OCI-LY3 (cell line): ENCODE data around the gene PIN1.
A peak's percentile ranks its signal among the peaks of the same experiment; 100 is the strongest.

Experiments used
- H2AFZ ChIP-seq: fragments of 200-600, 300-600 bp; shearing (Covaris generic); 2 replicates; pipeline ENCODE4 v1.6.0; 2014; ENCODE audit warnings: antibody characterized with exemption, low read depth, low read length
- H3K27ac ChIP-seq: fragments of 200-600, 300-600 bp; sonication (generic); 2 replicates; pipeline ENCODE4 v1.5.1; 2014; ENCODE audit warnings: mild to moderate bottlenecking, low read length, moderate library complexity, mixed read lengths
- H3K27me3 ChIP-seq: fragments of 200-600, 300-600 bp; sonication (generic); 2 replicates; pipeline ENCODE4 v1.6.1; 2014; ENCODE audit warnings: low read depth, low read length, mixed read lengths
- H3K36me3 ChIP-seq: fragments of 200-600, 300-600 bp; sonication (generic); replicated peaks from 2 replicates; pipeline ENCODE3; 2014; ENCODE audit warnings: low read depth, low read length, mixed read lengths
- H3K4me1 ChIP-seq: fragments of 300-600, 200-600 bp; sonication (generic); 2 replicates; pipeline ENCODE4 v1.6.1; 2014; ENCODE audit warnings: low read length, mixed read lengths
- H3K4me2 ChIP-seq: fragments of 200-600, 300-600 bp; sonication (generic); 2 replicates; pipeline ENCODE4 v1.6.1; 2014; ENCODE audit warnings: low read length, mixed read lengths
- H3K4me3 ChIP-seq: fragments of 300-600, 200-600 bp; sonication (generic); 2 replicates; pipeline ENCODE4 v1.5.1; 2014; ENCODE audit warnings: antibody characterized with exemption, mild to moderate bottlenecking, low read length, moderate library complexity
- H3K79me2 ChIP-seq: fragments of 300-600, 200-600 bp; shearing (Covaris generic); 2 replicates; pipeline ENCODE4 v1.6.1; 2014; ENCODE audit warnings: mild to moderate bottlenecking, low read length, mixed read lengths
- H3K9ac ChIP-seq: fragments of 300-600, 200-600 bp; shearing (Covaris generic); 2 replicates; pipeline ENCODE4 v1.6.0; 2014; ENCODE audit warnings: mild to moderate bottlenecking, low read length, moderate library complexity
- H3K9me3 ChIP-seq: fragments of 200-600, 300-600 bp; shearing (Covaris generic); 2 replicates; pipeline ENCODE4 v1.6.1; 2014; ENCODE audit warnings: low read length, mixed read lengths; ENCODE audit not compliant: insufficient read depth
- H4K20me1 ChIP-seq: fragments of 200-600, 300-600 bp; sonication (generic); 2 replicates; pipeline ENCODE4 v1.6.1; 2016; ENCODE audit warnings: low read length, mixed read lengths; ENCODE audit not compliant: insufficient read depth
- EZH2phosphoT487 ChIP-seq: fragments of 200-600 bp; shearing (Covaris generic); IDR thresholded peaks from 2 replicates; pipeline ENCODE4 v1.6.1; 2018; ENCODE audit warnings: antibody characterized with exemption, mixed run types, low read depth
- TF ChIP-seq, protein P1 (sequence below): fragments of 200-600, 300-600 bp; sonication (generic); IDR thresholded peaks from 2 replicates; pipeline ENCODE4 v1.5.1; 2014; ENCODE audit warnings: antibody characterized with exemption, low read length, low read depth

Gene PIN1

GRCh38 chr19:9835507-9835949 is 410 bp downstream of the PIN1 start:
- peak overlapping the region; percentile 76 for H3K9ac ChIP-seq
- H3K4me1 ChIP-seq, result peaks cover 12% of the 10 kb centered on the region
- H3K4me3 ChIP-seq, result peak overlapping the region; percentile 86
- H3K36me3 ChIP-seq, result peaks cover 20% of the 10 kb centered on the region
- peaks cover 5% of the 10 kb centered on the region; the same call in 1 of the 2 replicates for H4K20me1 ChIP-seq
- no peaks in the 10 kb centered on the region for H3K9me3 ChIP-seq
- peak overlapping the region; percentile 82 for H3K4me2 ChIP-seq
- H3K27ac ChIP-seq, result no peak overlapping the region
- H3K79me2 ChIP-seq, result peaks cover 26% of the 10 kb centered on the region
- no peak overlapping the region for H2AFZ ChIP-seq
- TF ChIP-seq EZH2phosphoT487, result no peak
- TF ChIP-seq, protein P1, sequence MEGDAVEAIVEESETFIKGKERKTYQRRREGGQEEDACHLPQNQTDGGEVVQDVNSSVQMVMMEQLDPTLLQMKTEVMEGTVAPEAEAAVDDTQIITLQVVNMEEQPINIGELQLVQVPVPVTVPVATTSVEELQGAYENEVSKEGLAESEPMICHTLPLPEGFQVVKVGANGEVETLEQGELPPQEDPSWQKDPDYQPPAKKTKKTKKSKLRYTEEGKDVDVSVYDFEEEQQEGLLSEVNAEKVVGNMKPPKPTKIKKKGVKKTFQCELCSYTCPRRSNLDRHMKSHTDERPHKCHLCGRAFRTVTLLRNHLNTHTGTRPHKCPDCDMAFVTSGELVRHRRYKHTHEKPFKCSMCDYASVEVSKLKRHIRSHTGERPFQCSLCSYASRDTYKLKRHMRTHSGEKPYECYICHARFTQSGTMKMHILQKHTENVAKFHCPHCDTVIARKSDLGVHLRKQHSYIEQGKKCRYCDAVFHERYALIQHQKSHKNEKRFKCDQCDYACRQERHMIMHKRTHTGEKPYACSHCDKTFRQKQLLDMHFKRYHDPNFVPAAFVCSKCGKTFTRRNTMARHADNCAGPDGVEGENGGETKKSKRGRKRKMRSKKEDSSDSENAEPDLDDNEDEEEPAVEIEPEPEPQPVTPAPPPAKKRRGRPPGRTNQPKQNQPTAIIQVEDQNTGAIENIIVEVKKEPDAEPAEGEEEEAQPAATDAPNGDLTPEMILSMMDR, result no peak
- no peaks in the 10 kb centered on the region for H3K27me3 ChIP-seq

- Histone ChIP-seq H3K9ac (peak overlapping the region; percentile 76), H3K9me3 (no peaks in the 10 kb centered on the region), H3K79me2 (peaks cover 25% of the 10 kb centered on the region), H3K27me3 (no peaks in the 10 kb centered on the region), H3K4me2 (peak overlapping the region; percentile 82), H3K4me1 (peaks cover 12% of the 10 kb centered on the region), H3K27ac (no peak overlapping the region), H3K36me3 (peaks cover 22% of the 10 kb centered on the region), H3K4me3 (peak overlapping the region; percentile 86), H2AFZ (no peak overlapping the region), H4K20me1 (peaks cover 5% of the 10 kb centered on the region; the same call in 1 of the 2 replicates)
- TF ChIP-seq EZH2phosphoT487, result no peak
- TF ChIP-seq, protein P1, result peak; percentile 11; the same call in 1 of the 2 replicates
Measured at GRCh38 chr19:9836021-9836420, 903 bp downstream of the PIN1 start.

GRCh38 chr19:9838324-9838723 is 3.2 kb downstream of the PIN1 start:
- peaks cover 5% of the 10 kb centered on the region; the same call in 1 of the 2 replicates for H4K20me1 ChIP-seq
- H3K27ac ChIP-seq, result no peak overlapping the region
- H3K9ac ChIP-seq, result no peak overlapping the region
- peaks cover 37% of the 10 kb centered on the region for H3K36me3 ChIP-seq
- no peak overlapping the region for H2AFZ ChIP-seq
- peaks cover 27% of the 10 kb centered on the region for H3K79me2 ChIP-seq
- TF ChIP-seq EZH2phosphoT487, result no peak
- TF ChIP-seq, protein P1, result no peak
- H3K9me3 ChIP-seq, result no peaks in the 10 kb centered on the region
- H3K4me2 ChIP-seq, result no peak overlapping the region
- no peak overlapping the region for H3K4me3 ChIP-seq
- no peaks in the 10 kb centered on the region for H3K27me3 ChIP-seq
- H3K4me1 ChIP-seq, result peaks cover 12% of the 10 kb centered on the region

DNA sequence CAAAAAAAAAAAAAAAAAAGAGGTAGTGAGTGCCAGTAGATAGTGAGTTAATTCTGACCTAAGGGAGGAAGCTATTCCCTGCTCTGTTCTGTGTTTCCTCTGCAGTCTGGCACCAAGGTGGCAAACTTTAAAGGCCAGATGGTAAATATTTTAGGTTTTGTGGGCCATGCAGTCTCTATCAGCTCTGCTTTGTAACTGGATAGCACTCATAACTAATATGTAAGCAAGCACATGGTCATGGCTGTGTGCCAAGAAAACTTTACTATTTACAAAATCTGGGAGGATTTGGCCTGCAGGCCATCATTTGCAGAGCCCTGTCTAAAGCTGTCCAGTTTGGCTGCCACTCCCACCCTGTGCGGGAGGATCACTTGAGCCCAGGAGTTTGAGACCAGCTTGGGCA is 4.3 kb downstream of the PIN1 start:
- Histone ChIP-seq H3K4me1 (peaks cover 9% of the 10 kb centered on the region), H3K36me3 (peaks cover 48% of the 10 kb centered on the region), H3K9me3 (no peaks in the 10 kb centered on the region), H3K27ac (no peak overlapping the region), H3K27me3 (no peaks in the 10 kb centered on the region), H4K20me1 (peaks cover under 1% of the 10 kb centered on the region; the same call in 1 of the 2 replicates), H3K79me2 (peaks cover 34% of the 10 kb centered on the region), H2AFZ (no peak overlapping the region), H3K4me3 (no peak overlapping the region), H3K4me2 (no peak overlapping the region), H3K9ac (no peak overlapping the region)
- no peak for TF ChIP-seq EZH2phosphoT487
- TF ChIP-seq, protein P1, result no peak
